ENCODE results near the gene RELN.

- TF ChIP-seq CTCF (IDR thresholded peaks at IDR 0.05) (no peak), EZH2 (IDR thresholded peaks at IDR 0.05; ENCODE audit: borderline replicate concordance, insufficient read depth, low read depth, low read length, poor library complexity, severe bottlenecking) (no peak)
Observed at GRCh38 chr7:103462358-103462757, 527.1 kb downstream of the RELN start.

Measured in B cell (primary cell).